ENCODE measurements around the gene TMEM106A.
"Not testable (repeated sequence)": the region's sequence is repeated elsewhere in the genome, so short reads cannot be mapped to it uniquely, and the experiment has no call there.

GRCh38 chr17:43186656-43187055 is 25.0 kb upstream of the TMEM106A start:
- not testable (repeated sequence) for TF ChIP-seq POLR2A (IDR thresholded peaks at IDR 0.05; ENCODE audit: low read depth, low read length); TAF1 (IDR thresholded peaks at IDR 0.05; ENCODE audit: low read depth, low read length); POLR2AphosphoS5 (IDR thresholded peaks at IDR 0.05; ENCODE audit: low read depth, low read length); PAX5 (IDR thresholded peaks at IDR 0.05; ENCODE audit: insufficient read depth, low read length, severe bottlenecking); SPI1 (IDR thresholded peaks at IDR 0.05; ENCODE audit: low read depth, low read length)
